NCI-H1694 treated with DMSO at 0.1 percent for 48 hours (cell line): ENCODE data around the gene TMEM80.

Experiments
- DNase-seq: peaks from one replicate; lab custom pipeline; 2025; lab: John Stamatoyannopoulos, UW

TMEM80 gene

DNA sequence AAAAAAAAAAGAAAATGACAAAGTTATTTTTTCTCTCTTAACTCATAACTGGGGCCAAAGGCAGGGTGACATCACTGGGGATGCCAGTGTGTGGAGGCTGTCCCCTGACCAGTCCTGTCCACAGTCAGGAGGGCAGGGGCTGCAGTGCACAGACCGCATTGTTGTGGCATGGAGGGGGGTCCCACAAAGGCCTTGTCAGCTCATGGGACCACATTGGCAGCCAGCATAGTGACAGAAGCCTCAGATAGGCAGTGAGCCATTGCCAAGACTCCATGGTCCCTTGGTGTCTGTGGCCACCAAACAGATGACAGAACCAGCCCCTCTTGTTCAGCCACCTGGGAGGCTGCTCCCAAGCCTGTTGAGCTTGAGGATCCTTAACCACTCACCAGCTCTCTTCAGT is 4.1 kb downstream of the TMEM80 start:
- no peak for DNase-seq

DNA sequence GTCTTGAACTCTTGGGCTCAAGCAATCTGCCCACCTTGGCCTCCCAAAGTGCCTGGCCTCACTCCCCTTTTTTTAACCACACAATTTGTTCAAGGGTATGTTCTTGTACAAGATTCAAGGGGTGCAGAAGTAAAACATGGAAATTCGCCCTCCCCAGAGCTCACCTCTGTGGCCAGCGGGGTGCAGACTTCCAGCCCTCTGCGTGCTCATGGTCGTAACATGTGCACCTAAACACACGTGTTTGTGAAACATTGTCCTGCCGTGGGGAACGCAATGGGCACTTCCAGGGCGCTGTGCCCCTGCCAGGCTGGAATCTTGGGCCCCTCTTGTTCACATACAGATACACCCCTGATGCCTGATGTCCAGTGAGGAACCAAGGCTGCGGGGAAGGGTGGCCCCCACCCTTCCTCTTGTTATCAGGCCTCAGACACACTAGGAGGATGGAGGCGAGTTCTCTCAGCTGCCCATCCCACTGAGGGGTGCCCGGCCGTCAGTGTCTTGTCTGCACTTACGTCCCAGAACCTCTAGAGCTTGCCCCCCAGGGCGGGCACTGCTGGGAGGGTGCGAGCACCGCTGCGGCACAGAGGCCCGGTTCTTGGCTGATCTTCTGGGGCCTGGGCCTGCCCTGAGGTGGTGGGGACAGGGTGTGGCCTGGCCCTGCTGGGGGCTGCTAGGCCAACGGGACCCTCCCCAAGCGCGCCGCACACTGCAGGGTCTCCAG is 6.3 kb downstream of the TMEM80 start:
- no peak for DNase-seq

DNA sequence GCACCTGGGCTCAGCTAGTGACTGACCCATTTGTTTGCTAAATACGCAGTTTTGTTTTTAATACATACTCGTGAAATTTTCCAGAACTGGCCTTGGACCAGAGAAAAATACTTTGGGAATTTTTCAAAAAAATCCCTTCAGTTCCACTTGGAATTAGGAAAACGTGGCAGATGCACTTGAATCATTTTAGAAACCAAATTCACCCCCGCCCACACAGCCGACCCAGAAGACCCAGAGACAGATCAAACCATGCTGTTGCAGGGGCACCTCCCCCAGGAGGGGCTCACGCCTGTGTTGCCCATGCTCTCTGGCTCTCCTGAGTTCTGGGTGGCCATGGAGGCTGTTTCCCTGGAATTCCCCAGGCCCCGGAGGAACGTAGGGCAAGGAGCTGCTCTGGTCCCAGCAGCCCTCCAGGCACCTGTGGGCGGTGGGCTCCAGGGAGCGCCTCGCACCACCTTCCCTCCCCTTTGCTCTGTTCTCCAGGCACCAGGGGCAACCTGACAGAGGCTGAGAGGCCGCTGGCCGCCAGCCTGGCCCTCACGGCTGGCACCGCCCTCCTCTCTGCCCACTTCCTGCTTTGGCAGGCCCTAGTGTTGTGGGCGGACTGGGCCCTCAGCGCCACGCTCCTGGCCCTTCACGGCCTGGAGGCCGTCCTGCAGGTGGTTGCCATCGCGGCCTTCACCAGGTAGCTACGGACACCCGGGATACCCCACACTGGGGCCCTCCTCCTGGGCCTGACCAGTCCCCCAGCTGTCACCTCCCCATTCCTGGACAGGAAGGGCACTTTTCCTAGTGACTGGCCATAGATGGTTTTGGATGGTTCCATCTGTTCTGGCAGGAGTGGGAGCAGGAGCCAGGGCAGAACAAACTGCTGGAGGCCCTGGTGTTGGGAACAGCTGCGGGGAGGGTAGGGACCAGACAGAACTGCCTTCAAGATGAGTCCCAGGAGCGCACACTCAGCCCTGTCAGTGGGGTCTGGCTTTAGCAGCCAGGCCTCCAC is 7.1 kb downstream of the TMEM80 start:
- no peak for DNase-seq

DNA sequence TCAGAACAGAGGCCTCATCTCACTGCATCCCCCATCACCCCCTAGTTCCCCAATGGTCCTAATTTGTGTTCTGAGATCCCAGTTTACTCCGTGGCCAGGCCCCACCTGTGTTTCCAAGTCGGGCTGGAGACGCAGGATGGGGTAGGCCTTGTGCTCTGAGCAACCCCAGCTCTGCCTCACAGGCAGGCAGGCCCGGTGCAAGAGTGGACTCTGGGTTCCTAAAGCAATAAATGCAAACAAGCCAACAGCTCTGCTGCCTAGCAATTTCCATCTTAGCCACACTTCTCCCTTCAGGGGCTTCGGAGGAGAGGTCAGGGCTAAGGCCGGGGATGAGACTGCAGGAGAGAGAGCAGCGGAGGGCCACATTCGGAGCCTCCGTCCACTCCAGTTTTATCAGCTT is 7.9 kb downstream of the TMEM80 start:
- DNase-seq = no peak

DNA sequence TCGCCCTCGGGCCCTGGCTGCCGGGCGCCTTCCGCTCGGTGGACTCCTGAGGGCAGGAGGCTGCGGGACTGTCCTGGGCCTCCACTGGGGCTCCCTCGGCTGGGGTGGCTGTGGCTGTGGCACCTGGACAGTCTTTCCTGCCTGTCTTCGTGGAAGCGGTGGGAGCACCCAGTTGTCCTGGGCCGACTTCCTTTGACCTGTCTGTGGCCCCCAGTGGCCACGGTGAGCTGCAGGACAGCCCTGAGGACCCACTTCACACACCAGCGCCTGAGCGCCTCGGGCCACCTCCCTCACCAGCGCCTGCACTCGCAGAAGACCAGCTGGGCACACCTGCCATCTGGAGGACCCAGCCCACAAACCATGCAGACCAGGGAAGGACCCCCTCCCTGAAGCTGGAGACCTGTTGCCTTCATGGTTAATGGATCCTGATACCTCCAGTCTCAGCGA is 8.6 kb downstream of the TMEM80 start:
- DNase-seq = no peak

DNA sequence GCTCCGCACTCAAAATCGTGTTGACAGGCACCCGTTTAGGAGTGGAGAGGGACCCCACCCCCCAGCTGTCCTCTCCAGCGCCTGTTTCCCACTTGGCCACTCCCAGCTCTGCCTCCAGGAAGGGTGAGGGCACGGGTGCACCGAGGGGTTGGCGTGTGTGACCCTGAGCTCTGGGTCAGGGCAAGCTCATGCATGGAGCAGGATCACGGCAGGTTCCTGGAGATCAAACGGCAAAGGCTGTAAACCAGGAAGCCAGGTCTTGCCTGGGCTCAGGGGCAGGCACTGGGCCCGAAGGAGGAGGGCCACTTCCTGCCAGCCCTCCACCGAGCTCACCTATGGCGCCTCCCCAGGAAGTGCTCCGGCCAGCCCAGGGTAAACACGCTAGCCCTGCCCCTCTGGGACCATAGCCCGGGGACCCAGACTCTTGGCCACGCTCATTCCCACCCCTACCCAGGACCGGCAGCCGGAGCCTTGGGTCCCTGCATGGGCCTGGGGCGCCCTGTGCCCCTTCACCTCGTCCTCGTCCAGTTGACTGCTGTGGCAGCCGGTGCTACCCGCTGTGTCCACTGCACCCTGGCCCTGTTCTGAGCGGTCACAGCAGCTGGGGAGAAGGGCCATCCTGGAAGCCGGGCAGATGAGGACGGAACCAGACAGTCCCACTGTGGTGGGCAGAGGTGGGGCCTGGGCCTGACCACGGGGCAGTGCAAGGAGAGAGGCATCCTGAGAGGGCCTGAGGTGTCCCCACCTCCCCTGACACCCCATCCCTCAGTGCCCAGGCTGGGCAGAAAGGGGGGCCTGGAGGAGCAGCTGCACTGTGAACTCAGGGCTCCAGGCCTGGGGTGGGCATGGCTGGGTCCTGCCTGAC is 9.4 kb downstream of the TMEM80 start:
- DNase-seq = no peak

DNA sequence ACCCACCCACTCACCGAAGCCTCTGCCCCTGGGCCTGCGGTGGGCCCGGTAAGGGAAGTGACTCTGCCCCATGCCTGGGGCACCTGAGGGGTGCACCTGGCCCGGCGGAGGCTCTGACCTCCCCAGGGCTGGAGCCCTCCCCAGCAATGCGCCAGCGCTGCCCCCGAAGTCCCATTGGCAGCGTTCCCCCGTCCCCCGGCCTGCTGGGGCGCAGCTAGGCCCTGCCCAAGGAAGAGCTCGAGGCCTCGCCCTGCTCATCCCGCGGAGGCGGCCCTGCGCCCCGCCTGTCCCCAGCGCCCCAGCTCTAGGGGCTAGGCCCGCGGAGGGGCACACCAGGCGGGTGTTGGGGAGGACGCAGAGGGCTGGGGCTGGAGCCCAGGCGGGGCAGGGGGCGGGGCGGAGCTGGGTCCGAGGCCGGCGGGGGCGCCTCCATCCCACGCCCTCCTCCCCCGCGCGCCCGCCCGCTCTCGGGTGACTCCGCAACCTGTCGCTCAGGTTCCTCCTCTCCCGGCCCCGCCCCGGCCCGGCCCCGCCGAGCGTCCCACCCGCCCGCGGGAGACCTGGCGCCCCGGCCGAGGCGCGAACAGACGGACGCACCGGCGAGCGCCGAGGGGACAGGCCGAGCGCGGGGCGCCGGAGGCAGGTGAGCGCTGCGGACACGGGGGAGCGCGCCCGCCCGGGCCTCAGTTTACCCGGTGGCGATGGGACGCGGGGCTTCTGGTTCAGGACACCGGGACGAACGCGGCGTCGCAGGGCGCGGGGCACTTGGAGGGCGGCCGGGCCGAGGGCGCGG is 10.2 kb downstream of the TMEM80 start, which contains the start of gene EPS8L2:
Gene EPS8L2, plus strand, starts transcription at position 586 of the 793 bp plus-strand sequence. CDS start 3,177 bp downstream, outside the sequence.
- no peak for DNase-seq

DNA sequence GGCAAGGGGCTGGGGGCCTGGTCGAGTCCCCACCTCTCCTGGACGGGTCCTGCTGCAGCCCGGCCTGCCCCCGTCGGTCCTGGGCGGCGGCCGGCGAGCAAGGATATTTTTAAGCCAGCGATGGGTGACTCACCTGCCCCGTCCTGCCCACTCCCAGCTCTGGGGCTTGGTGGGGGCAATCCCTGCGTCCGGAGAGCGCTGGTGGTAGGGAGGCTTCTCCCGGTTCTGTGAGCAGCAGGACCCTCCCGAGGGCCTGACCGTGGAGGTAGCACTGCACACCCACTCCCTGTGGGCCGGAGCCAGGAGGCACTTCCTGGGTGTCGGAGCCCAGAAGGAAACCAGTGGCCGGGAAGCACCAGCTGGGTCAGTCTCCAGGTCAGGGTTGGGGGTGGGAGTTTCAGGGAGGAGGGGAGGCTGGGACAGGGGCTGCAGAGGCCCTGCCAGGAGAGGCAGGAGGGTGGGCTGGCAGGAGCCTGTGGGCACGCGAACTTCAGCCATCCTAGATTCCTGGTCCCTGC is 10.9 kb downstream of the TMEM80 start:
- DNase-seq = no peak

DNA sequence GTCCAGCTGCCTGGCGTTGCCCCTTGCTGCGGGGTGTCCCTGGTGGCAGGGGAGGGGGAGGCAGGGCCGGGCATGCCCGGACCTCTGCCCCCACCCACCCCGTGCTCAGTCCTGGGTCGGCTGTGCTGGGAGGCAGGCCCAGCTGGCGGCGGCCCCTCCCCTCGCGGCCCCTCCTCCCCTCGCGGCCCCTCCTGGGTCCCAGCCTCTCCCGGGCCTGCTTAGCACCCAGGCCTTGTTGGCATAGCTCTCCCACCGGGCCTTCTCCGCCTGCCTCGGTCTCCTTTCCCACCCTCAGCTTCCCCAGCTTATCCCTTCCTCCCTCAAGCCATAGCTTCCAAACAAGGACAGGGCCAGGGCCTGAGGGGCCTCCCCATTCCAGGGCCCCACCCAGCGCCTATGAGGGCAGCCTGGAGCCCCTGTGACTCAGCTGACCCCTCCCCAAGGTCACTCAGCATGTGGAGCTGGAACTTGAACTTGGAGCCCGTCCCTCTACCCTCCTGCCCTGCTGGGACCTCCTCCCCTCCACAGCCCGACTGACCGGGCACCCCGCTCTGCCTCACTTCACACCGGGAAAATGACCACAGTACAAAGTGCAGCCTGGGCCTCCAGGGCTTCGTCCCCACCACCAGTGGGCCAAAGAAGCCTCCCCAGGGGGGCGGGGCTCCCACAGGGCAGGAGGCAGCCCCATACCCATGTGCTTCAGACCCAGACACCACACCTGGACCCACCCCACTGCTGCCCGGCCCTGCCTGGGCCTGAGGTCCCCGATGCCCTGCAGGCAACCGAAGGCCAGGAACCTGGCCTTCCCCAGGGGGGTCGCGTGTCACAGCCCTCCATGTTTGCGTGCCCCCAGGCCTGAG is 11.6 kb downstream of the TMEM80 start:
- DNase-seq = no peak

DNA sequence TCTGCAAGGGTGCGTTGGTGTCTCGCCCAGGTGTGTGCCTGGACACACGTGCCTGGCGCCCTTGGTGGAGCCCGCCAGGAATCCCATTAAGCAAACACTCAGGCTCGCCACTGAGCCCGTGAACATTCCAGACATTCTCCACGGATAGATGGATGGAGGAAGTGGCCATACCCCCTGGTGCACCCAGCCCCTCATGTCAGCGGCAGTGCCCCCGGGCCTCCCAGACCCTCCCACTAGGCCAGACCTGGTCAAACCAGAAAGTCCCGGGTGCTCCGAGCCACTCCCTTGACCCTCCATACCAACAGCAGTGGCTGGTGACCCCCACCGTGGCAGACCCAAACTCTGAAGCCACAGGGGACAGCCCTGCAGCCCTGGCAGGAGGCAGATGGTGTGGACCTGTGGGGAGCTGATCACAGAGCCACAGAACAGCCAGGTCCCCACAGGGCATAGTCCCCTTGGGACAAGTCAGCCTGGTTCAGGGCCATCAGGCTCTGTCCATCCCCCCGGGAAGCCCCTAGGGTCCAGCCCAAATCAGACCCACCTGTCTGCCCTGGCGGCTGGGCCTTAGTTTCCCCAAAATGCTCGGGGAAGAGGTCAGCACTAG is 12.3 kb downstream of the TMEM80 start:
- DNase-seq = no peak

DNA sequence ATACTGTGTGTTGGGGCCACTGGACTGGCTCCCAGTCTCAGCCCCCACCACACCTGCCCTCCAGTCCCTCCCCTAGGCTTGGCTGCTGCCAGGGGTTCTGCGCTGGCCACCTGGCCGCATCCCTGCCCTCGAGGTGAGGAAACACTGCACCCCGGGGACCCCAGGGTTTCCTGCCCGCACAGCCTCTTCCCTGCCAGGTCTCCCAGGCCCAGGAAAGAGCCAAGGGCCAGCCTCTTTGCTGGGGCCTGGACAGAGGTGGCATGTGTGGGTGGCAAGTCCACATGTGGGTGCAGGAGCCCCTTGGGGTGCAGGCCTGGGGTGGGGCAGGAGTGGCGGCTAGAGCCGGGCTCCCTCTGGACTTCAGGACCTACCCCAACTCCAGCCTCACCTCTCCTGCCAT is 12.9 kb downstream of the TMEM80 start:
- no peak for DNase-seq

DNA sequence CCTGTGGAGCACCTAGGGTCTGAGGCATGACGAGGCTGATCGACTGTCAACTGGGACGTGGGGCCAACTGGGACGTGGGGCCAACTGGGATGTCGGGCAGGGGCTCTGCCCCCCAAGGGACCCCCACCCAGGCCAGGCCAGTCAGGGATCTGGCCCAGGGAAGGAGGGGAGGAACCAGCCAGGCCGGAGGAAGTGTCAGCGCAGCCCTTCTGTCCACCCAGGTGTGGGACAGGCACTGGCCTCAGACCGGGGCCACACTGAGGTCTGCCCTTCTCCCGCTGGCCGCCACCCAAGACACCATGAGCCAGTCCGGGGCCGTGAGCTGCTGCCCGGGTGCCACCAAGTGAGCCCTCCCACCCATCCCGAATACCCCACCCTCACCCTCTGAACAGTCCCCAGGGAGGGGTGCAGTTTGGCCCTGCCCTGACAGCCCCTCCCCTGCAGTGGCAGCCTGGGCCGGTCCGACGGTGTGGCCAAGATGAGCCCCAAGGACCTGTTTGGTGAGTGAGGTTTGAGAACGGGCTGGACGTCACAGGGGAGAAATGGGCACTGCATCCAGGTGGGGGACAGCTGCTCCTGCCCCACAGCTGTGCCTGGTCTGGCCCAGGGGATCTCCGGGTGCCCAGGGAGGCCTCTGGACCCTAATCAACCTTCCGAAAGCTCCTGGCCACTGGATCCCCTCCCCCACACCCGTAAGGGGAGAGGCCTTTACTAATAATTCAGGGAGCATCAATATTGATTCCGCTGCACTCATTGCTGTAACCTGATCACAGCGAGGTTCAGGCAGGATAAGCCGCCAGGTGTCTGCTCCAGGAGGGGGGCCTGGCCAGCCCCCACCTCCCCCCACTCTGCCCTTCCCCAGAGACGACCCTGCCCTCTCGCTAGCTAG is 13.7 kb downstream of the TMEM80 start:
- no peak for DNase-seq

DNA sequence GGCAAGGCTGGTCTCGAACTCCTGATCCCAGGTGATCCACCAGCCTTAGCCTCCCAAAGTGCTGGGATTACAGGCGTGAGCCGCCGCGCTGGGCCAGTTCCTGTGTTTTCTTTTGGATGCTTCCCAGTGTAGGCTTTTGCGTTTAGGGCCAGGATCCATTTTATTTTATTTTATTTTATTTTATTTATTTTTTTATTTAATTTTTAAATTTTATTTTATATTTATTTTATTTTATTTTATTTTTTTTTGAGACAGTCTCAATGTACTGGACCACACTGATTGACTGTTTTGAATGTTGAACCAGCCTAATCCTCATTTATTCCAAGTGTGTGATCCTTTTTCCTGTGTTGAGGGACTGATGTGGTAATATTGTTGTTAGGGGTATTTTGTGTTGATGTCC is 18.8 kb downstream of the TMEM80 start:
- DNase-seq = no peak

DNA sequence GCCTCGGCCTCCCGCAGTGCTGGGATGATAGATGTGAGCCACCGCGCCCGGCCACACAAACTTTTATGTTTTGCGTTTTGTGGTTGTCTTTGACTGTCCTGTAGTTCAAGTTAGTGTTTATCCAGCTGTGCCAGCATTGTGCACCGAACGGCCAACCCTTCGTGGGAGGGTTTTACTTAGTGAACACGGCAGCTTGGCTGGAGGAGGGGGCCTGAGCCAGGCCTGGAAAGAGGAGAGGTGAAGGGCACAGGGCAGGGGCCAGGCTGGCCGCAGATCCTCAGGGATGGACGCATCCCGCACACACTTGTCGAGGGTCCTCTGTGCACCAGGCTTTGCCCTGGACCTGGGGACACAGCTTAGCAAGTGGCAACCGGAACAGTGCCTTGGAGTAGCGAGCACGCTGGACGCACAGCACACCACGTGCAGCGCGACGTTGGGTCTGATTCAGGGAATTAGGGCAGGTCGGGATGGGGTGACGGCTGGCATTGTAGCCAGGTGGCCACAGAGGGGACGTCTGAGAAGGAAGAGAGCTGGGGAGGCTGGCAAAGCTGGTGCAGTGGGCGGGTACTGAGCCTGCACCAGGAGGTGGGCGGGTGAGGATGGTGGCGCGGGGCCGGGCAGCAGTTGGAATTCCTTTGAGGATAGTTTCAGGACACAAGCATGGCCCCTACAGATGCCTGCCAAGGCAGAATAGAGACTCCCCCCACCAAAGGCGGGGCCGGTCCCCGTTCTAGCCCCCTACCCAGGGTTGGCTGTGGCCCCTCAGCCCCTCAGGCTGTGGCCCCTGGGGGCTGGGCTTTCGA is 23.8 kb downstream of the TMEM80 start:
- DNase-seq = no peak

DNA sequence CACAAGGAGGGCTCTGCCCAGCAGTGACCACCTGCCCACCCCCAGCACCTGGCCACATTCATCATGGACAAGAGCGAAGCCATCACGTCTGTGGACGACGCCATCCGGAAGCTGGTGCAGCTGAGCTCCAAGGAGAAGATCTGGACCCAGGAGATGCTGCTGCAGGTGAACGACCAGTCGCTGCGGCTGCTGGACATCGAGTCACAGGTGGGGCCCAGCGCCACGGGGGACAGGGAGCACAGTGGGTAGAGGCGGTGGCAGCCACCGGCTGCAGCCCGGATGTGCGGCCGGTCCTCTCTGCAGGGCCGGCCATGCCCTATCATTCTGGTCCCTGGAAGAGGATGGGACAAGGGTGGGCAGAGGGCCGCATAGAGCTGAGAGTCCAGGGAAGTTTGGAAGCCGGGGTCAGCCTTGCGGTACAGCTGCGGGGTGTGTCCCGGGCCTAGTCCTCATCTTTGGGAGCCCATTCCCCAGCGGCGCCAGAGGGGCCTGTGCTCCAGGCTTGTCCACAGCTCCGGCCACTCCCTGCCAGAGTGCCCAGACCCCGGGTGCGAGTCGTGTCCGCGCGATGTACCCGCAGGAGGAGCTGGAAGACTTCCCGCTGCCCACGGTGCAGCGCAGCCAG is 24.5 kb downstream of the TMEM80 start:
- DNase-seq = no peak

DNA sequence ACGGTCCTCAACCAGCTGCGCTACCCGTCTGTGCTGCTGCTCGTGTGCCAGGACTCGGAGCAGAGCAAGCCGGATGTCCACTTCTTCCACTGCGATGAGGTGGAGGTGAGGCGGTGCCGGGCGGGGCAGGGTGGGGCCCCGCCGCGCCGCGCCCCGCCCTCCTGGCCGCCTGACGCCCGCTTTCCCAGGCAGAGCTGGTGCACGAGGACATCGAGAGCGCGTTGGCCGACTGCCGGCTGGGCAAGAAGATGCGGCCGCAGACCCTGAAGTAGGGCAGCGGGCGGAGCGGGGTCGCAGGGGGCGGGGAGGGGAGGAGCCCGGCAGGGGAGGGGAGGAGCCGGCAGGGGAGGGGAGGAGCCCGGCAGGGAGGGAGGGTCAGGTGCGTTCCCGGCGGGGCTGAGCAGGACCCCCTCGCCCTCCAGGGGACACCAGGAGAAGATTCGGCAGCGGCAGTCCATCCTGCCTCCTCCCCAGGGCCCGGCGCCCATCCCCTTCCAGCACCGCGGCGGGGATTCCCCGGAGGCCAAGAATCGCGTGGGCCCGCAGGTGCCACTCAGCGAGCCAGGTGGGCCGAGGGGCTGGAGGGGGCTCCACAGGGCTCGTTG is 25.1 kb downstream of the TMEM80 start:
- DNase-seq = no peak

DNA sequence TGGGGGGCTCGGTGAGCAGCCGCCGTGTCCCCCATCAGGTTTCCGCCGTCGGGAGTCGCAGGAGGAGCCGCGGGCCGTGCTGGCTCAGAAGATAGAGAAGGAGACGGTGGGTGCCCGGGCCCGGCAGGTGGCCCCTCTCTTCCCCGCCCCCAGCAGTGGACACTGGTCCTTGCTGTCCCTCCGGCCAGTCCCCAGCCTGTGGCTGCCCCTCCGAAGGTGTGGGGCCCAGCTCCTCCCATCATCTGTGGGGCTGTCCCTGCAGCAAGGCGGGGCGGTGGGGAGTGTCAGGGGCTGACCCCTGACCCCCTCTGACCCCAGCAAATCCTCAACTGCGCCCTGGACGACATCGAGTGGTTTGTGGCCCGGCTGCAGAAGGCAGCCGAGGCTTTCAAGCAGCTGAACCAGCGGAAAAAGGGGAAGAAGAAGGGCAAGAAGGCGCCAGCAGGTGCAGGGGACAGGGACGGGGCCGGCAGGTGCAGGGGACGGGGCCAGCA is 25.7 kb downstream of the TMEM80 start:
- no peak for DNase-seq
